B cell (primary cell): ENCODE results near the gene PLD1.

Experiments used
- CTCF ChIP-seq: fragments of 200-600 bp; IDR thresholded peaks from one replicate; pipeline ENCODE4 v1.8.0; 2022; ENCODE audit warnings: antibody characterized with exemption, mild to moderate bottlenecking
- EZH2 ChIP-seq: IDR thresholded peaks from 2 replicates; pipeline ENCODE4 v1.6.1; 2012; ENCODE audit warnings: borderline replicate concordance, low read depth, mild to moderate bottlenecking, moderate library complexity, low read length; ENCODE audit not compliant: insufficient read depth, poor library complexity, severe bottlenecking

DNA sequence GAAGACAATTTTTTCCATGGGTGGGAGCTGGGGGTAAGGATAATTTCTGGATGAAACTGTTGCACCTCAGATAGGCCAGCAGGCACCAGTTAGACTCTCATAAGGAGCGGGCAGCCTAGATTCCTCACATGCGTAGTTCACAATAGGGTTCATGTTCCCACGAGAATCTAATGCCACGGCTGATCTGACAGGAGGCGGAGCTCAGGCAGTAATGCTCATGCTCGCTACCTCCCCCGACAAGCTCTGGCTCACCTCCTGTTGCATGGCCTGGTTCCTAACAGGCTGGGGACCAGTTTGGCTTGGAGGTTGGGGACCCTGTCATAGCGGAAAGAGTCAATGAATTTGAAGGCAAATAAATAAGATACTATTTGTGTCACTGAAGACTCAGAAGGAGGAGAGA is 105.5 kb downstream of the PLD1 start:
- TF ChIP-seq EZH2 (no peak), CTCF (no peak)
